ENCODE results near the gene HOXD1.

GRCh38 chr2:176138923-176139660, 49.4 kb upstream of the HOXD1 start:
- no peak for TF ChIP-seq CTCF (conservative IDR thresholded peaks at IDR 0.05; ENCODE audit: low read length)
- TF ChIP-seq EZH2phosphoT487 (IDR thresholded peaks at IDR 0.05; ENCODE audit: borderline replicate concordance, low read depth, low read length): no peak
